GM10847 (cell line): ENCODE data around the gene ZC3H10.

Experiments
- POLR2A ChIP-seq: IDR thresholded peaks from 2 replicates; pipeline ENCODE4 v1.6.1; 2011; ENCODE audit not compliant: insufficient read length; ENCODE audit errors: extremely low read depth

The ZC3H10 gene

GRCh38 chr12:56165369-56165768, 47.3 kb downstream of the ZC3H10 start:
- no peak for TF ChIP-seq POLR2A

- no peak for TF ChIP-seq POLR2A
Observed at GRCh38 chr12:56169229-56169759, 51.2 kb downstream of the ZC3H10 start.

GRCh38 chr12:56172839-56173238, 54.8 kb downstream of the ZC3H10 start:
- TF ChIP-seq POLR2A = no peak
